HepG2 (cell line): ENCODE data around the gene CASP4. TPM values are rescaled to one million over a fixed set of nuclear protein-coding genes. Genes with fewer than 3 reads are reported as not detected.
"Not testable (repeated sequence)": the region's sequence is repeated elsewhere in the genome, so short reads cannot be mapped to it uniquely, and the experiment has no call there.

ENCODE experiments used
- ATAC-seq: fragments of 200-7000 bp; cut with Tn5 transposase; 3 replicates; pipeline ENCODE4 v1.9.1; 2020; ENCODE audit warnings: mild to moderate bottlenecking, moderate library complexity
- BruUV-seq: library from RNA; stranded (reverse); fragments of 400-500 nt; replicated peaks from 2 replicates; lab custom pipeline; 2021; lab: Mats Ljungman, UMichigan
- CTCF ChIA-PET: fragments of 300-600 bp; formaldehyde crosslinking; extraction: SDS; loops from one replicate; lab custom pipeline; 2021; ENCODE audit warnings: low total read pairs, inconsistent platforms, low intra/inter-chr PET ratio; lab: Yijun Ruan, JAX
- POLR2A ChIA-PET: fragments of 350-600 bp; sonication (Branson Sonifier 250); formaldehyde crosslinking; loops from one replicate; lab custom pipeline; 2020; ENCODE audit warnings: antibody characterized with exemption, inconsistent platforms; lab: Yijun Ruan, JAX
- DNase-seq: peaks from one replicate; pipeline ENCODE4 v3.0.0-alpha.2; 2015; ENCODE audit warnings: low spot score
- FAIRE-seq: peaks from 3 replicates; lab custom pipeline; 2011; peaks lifted over from hg19 to GRCh38; lab: Jason Lieb, UNC
- H2AFZ ChIP-seq: one replicate; pipeline ENCODE4 v1.6.1; 2011; ENCODE audit warnings: low read length, inconsistent platforms
- H3K27ac ChIP-seq: fragments of 300-600 bp; 3 replicates; pipeline ENCODE4 v1.8.0; 2011; ENCODE audit warnings: mixed run types, mild to moderate bottlenecking, mixed read lengths, low read length, inconsistent platforms; ENCODE audit not compliant: insufficient read depth; ENCODE audit errors: extremely low read length
- H3K27me3 ChIP-seq, 2 experiments: fragments of 200-600 bp in 1 of 2; 2 replicates in 1 of 2; 3 replicates in 1 of 2; pipeline versions ENCODE4 v1.6.0 to v1.8.0; 2011; ENCODE audit warnings: low read length in 2 of 2, mild to moderate bottlenecking in 2 of 2, moderate library complexity in 2 of 2, inconsistent platforms in 1 of 2; ENCODE audit not compliant: insufficient read depth in 2 of 2, control insufficient read depth in 1 of 2
- H3K36me3 ChIP-seq, 2 experiments: fragments of 200-600 bp in 1 of 2; replicated peaks in 1 of 2; 2 replicates in 1 of 2; 3 replicates in 1 of 2; pipeline versions ENCODE4 v1.5.1 to v1.8.0; 2011; ENCODE audit warnings: low read length in 2 of 2, inconsistent platforms in 1 of 2; ENCODE audit not compliant: insufficient read depth in 2 of 2, control insufficient read depth in 1 of 2
- H3K4me1 ChIP-seq: 2 replicates; pipeline ENCODE4 v1.5.1; 2012; ENCODE audit warnings: low read length, inconsistent platforms; ENCODE audit not compliant: insufficient read depth
- H3K4me2 ChIP-seq: 2 replicates; pipeline ENCODE4 v1.6.0; 2011; ENCODE audit warnings: low read depth, low read length, inconsistent platforms
- H3K4me3 ChIP-seq, 3 experiments: fragments of 200-600 bp in 1 of 3; sonication (generic), shearing (Covaris generic) in 1 of 3; replicated peaks in 1 of 3; 2 replicates each; pipeline ENCODE4 v1.5.1; 2011 to 2016; ENCODE audit warnings: low read length in 3 of 3, inconsistent platforms in 2 of 3, low read depth in 2 of 3, mild to moderate bottlenecking in 2 of 3, control low read depth in 1 of 3, mixed read lengths in 1 of 3; ENCODE audit not compliant: insufficient read depth in 1 of 3
- H3K79me2 ChIP-seq: one replicate; pipeline ENCODE4 v1.6.1; 2011; ENCODE audit warnings: low read length, inconsistent platforms; ENCODE audit not compliant: insufficient read depth
- H3K9ac ChIP-seq: 2 replicates; pipeline ENCODE4 v1.6.0; 2011; ENCODE audit warnings: mild to moderate bottlenecking, low read depth, low read length, inconsistent platforms; ENCODE audit not compliant: insufficient read depth
- H3K9me3 ChIP-seq: 2 replicates; pipeline ENCODE4 v1.5.1; 2012; ENCODE audit warnings: mild to moderate bottlenecking, low read length
- H4K20me1 ChIP-seq: 2 replicates; pipeline ENCODE4 v1.6.0; 2011; ENCODE audit warnings: inconsistent platforms, mild to moderate bottlenecking, low read length, moderate library complexity; ENCODE audit not compliant: insufficient read depth
- JUNB ChIP-seq: sonication (generic); formaldehyde crosslinking; IDR thresholded peaks from 2 replicates; pipeline ENCODE4 v1.8.0; 2022; ENCODE audit warnings: missing genetic modification reagents, mild to moderate bottlenecking, borderline replicate concordance
- MED8 ChIP-seq: sonication (generic); formaldehyde crosslinking; IDR thresholded peaks from 2 replicates; pipeline ENCODE4 v1.8.1; 2023; ENCODE audit warnings: mild to moderate bottlenecking, missing genetic modification reagents; ENCODE audit not compliant: insufficient replicate concordance
- ZMYM4 ChIP-seq: sonication (generic); formaldehyde crosslinking; IDR thresholded peaks from 2 replicates; pipeline ENCODE4 v1.8.1; 2023; ENCODE audit warnings: mild to moderate bottlenecking, missing genetic modification reagents
- ZNF136 ChIP-seq: sonication (generic); formaldehyde crosslinking; IDR thresholded peaks from 2 replicates; pipeline ENCODE4 v1.8.1; 2022; ENCODE audit warnings: low read depth, mild to moderate bottlenecking, moderate library complexity, missing genetic modification reagents
- ZNF766 ChIP-seq: sonication (generic); formaldehyde crosslinking; IDR thresholded peaks from 2 replicates; pipeline ENCODE4 v1.5.0; 2020; ENCODE audit warnings: missing genetic modification reagents, borderline replicate concordance
- ZNF772 ChIP-seq: sonication (generic); formaldehyde crosslinking; IDR thresholded peaks from 2 replicates; pipeline ENCODE4 v1.5.0; 2020; ENCODE audit warnings: mild to moderate bottlenecking, missing genetic modification reagents
- WGBS: methylation state at CpG from one replicate; pipeline ENCODE4 v1.1.6; 2017; ENCODE audit warnings: low lambda C conversion rate; 5-methylcytosine and 5-hydroxymethylcytosine counted together
- in situ Hi-C: cut with HindIII; loops from 2 replicates; pipeline ENCODE4 v1.10.0; 2017; ENCODE audit warnings: low pct_unique_long_range_greater_than_20kb; ENCODE audit not compliant: extremely low pct_ligation_motif_present
- intact Hi-C: fragments of 100-400 bp; cut with micrococcal nuclease; formaldehyde crosslinking; loops from one replicate; pipeline ENCODE4 v1.10.0; 2022; ENCODE audit not compliant: unreplicated experiment
- polyA plus RNA-seq, 8 experiments: library from polyadenylated mRNA; depleted of rRNA in 3 of 8; stranded (reverse) in 7 of 8; unstranded in 1 of 8; fragments of >200 nt; fragmentation: Illumina TruSeq in 4 of 8; extraction: Trizol in 4 of 8; gene quantifications; 2 replicates each; pipeline versions ENCODE4 v1.2.1 to v1.2.3, GENCODE V29; 2011 to 2016; ENCODE audit warnings: low read depth in 4 of 8, missing spikeins in 1 of 8, mixed read lengths in 1 of 8; ENCODE audit not compliant: insufficient read depth in 1 of 8
- total RNA-seq, 5 experiments: library from RNA; depleted of rRNA; stranded (reverse); fragments of >200 nt; fragmentation: Illumina TruSeq; extraction: Trizol; gene quantifications; 2 replicates each; pipeline ENCODE4 v1.2.3, GENCODE V29; 2016; ENCODE audit warnings: low read depth in 1 of 5
- TF ChIP-seq, protein P1 (sequence below): sonication (generic); formaldehyde crosslinking; conservative IDR thresholded peaks from 2 replicates; pipeline ENCODE4 v1.8.0; 2022; ENCODE audit warnings: low read depth, missing genetic modification reagents

The CASP4 gene
- total and polyA plus RNA-seq, 2 of the 13 experiments (the other 11 are each of a cell fraction or from before 2014, with no cell fraction given): 56.4 to 69.8 TPM

DNA sequence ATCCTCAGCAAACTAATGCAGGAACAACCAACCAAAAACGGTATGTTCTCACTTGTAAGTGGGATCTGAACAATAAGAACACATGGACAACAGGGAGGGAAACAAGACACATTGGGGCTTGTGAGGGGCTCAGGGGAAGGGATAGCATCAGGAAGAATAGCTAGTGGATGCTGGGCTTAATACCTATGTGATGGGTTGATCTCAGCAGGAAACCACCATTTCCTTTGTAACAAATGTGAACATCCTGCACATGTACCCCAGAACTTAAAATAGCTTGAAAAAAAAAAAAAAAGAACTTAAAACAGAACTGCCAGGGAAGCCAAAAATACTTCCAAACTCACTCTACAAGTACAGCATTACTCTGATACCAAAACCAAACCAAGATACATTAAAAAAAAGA, 33.8 kb downstream of the CASP4 start (continued):
- TF ChIP-seq, protein P1, sequence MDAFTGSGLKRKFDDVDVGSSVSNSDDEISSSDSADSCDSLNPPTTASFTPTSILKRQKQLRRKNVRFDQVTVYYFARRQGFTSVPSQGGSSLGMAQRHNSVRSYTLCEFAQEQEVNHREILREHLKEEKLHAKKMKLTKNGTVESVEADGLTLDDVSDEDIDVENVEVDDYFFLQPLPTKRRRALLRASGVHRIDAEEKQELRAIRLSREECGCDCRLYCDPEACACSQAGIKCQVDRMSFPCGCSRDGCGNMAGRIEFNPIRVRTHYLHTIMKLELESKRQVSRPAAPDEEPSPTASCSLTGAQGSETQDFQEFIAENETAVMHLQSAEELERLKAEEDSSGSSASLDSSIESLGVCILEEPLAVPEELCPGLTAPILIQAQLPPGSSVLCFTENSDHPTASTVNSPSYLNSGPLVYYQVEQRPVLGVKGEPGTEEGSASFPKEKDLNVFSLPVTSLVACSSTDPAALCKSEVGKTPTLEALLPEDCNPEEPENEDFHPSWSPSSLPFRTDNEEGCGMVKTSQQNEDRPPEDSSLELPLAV (CRISPR knock-in tag): no peak
- TF ChIP-seq JUNB (CRISPR knock-in tag) (no peak), ZNF136 (CRISPR knock-in tag) (no peak), MED8 (no peak), ZNF772 (no peak), ZMYM4 (CRISPR knock-in tag) (no peak)

DNA sequence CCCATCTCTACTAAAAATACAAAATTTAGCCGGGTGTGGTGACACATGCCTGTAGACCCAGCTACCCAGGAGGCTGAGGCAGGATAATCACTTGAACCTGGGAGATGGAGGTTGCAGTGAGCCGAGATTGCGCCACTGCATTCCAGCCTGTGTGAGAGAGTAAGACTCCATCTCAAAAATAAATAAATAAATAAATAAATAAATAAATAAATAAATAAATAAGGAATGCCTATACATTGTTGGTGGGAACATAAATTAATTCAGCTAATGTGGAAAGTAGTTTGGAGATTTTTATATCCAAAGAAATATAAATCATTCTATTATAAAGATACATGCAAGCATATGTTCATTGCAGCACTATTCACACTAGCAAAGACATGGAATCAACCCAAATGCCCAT, 34.3 kb downstream of the CASP4 start:
- in situ Hi-C loops, H3K27me3 ChIP-seq, H4K20me1 ChIP-seq, H3K27ac ChIP-seq, H3K4me1 ChIP-seq, ATAC-seq, CTCF ChIA-PET, FAIRE-seq, H3K4me2 ChIP-seq, H3K9ac ChIP-seq, H2AFZ ChIP-seq, H3K36me3 ChIP-seq, H3K4me3 ChIP-seq, POLR2A ChIA-PET, intact Hi-C loops, DNase-seq, H3K9me3 ChIP-seq, H3K79me2 ChIP-seq, BruUV-seq: not testable (repeated sequence)
- 63% methylated on average over 3 of the region's 3 CpGs for WGBS

DNA sequence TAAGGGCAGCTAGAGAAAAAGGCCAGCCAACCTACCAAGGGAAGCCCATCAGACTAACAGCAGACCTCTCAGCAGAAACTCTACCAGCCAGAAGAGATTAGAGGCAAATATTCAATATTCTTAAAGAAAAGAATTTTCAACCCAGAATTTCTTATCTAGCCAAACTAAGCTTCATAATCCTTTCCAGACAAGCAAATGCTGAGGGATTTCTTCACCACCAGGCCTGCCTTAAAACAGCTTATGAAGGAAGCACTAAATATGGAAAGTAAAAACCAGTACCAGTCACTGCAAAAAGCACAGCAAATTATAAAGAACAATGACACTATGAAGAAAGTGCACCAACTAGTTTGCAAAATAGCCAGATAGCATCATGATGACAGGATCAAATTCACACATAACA, 39.6 kb downstream of the CASP4 start:
- no peak for ATAC-seq
- no TSS peak for BruUV-seq
- POLR2A ChIA-PET: no interaction called here
- H3K27me3 ChIP-seq: no peaks in the 10 kb centered on the region
- FAIRE-seq: no peak
- H3K27ac ChIP-seq: no peak overlapping the region
- intact Hi-C loops: no loop called here
- in situ Hi-C loops: no loop called here
- no peak for TF ChIP-seq ZNF766 (CRISPR knock-in tag)
- no peak overlapping the region for H3K4me3 ChIP-seq
- H3K9ac ChIP-seq: no peak overlapping the region
- no peak overlapping the region for H3K4me2 ChIP-seq
- no peaks in the 10 kb centered on the region for H3K4me1 ChIP-seq
- H2AFZ ChIP-seq: no peak overlapping the region
- no peaks in the 10 kb centered on the region for H3K9me3 ChIP-seq
- CTCF ChIA-PET: no interaction called here
- H4K20me1 ChIP-seq: no peaks in the 10 kb centered on the region
- no peaks in the 10 kb centered on the region for H3K36me3 ChIP-seq
- H3K79me2 ChIP-seq: no peaks in the 10 kb centered on the region
- no peak for DNase-seq
